HG03565 (cell line): Measurements from ENCODE around the gene CABCOCO1.
"Not testable (repeated sequence)": the region's sequence is repeated elsewhere in the genome, so short reads cannot be mapped to it uniquely, and the experiment has no call there.

Experiments
- ATAC-seq: cut with Tn5 transposase; IDR thresholded peaks from one replicate; pipeline ENCODE4 v1.9.1; 2021; ENCODE audit warnings: mild to moderate bottlenecking, moderate library complexity; ENCODE audit not compliant: unreplicated experiment

Gene CABCOCO1

DNA sequence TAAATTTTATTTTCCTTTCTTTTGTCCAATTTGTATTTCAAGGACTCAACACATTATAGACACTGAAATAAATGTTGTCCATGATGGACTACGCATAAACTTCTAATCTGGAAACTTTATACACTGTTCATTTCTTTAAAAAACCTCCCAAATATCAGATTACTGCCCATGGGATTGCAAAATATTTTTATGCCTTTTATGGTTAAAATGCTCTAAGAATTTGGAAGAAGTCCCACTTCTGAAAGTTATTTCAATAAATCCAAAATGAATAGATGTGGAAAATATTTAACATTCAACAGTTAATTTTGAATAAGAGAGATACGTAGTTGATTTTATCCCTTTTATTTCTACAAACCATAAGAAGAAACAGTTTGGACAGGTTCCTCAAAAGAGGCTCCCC, 46.1 kb downstream of the CABCOCO1 start:
- no peak for ATAC-seq

DNA sequence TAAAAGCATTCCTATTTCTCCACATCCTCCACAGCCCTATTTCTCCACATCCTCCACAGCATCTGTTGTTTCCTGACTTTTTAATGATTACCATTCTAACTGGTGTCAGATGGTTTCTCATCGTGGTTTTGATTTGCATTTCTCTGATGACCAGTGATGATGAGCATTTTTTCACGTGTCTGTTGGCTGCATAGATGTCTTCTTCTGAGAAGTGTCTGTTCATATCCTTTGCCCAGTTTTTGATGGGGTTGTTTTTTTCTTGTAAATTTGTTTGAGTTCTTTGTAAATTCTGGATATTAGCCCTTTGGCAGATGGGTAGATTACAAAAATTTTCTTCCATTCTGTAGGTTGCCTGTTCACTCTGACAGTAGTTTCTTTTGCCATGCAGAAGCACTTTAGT, 49.4 kb downstream of the CABCOCO1 start:
- not testable (repeated sequence) for ATAC-seq

DNA sequence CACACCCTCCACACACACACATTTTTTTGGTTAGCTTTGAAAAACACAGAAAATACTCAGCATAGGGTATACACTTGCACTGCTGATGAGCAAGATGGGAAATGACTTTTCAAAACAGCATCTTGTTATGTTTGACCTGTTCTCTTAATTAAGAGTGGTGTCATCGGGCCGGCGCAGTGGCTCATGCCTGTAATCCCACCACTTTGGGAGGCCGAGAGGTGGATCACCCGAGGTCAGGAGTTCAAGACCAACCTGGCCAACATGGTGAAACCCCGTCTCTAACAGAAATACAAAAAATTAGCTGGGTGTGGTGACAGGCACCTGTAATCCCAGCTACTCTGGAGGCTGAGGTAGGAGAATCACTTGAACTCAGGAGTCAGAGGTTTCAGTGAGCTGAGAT, 56.7 kb downstream of the CABCOCO1 start:
- ATAC-seq: not testable (repeated sequence)

GRCh38 chr10:61719906-61720305, 57.2 kb downstream of the CABCOCO1 start:
- no peak for ATAC-seq

DNA sequence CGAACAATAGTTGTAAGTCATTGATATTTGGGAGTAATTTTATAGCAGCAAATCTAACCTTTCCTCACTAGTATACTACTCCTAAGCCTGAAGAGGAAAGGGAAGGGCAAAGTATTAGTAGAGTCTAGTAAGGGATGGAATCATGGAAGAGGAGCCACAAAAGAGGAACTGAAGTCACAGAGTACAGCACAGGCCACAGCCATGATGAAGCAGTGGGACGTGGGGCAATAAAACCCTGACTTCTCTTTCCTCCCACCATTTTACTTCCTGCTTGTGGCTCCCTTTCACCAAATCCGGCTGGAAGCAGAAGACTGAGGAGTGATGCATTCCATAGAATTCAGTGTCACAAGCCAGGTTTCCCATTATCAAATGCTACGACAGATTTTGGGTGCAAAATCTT, 58.7 kb downstream of the CABCOCO1 start:
- ATAC-seq: no peak

GRCh38 chr10:61725221-61725620, 62.5 kb downstream of the CABCOCO1 start:
- ATAC-seq: not testable (repeated sequence)

GRCh38 chr10:61729596-61729995, 66.9 kb downstream of the CABCOCO1 start:
- no peak for ATAC-seq

DNA sequence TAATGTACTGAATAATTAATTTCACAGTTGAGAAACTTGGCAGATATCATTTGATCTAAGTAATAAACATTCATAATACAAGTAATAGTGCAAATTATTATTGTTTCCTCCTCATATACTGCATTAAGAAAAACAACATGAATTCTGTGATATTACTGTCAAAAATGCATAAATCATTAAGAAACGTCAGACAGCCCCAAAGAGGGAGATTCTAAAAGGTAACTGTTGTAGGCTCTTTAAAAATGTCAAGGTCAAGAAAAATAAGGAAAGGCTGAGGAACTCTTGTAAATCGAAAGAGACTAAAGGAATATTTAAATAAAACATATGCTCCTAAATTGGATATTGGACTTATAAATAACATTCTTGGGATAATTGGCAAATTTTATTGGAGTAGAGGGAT, 67.9 kb downstream of the CABCOCO1 start:
- ATAC-seq: no peak

GRCh38 chr10:61731638-61732037, 68.9 kb downstream of the CABCOCO1 start:
- ATAC-seq: no peak

DNA sequence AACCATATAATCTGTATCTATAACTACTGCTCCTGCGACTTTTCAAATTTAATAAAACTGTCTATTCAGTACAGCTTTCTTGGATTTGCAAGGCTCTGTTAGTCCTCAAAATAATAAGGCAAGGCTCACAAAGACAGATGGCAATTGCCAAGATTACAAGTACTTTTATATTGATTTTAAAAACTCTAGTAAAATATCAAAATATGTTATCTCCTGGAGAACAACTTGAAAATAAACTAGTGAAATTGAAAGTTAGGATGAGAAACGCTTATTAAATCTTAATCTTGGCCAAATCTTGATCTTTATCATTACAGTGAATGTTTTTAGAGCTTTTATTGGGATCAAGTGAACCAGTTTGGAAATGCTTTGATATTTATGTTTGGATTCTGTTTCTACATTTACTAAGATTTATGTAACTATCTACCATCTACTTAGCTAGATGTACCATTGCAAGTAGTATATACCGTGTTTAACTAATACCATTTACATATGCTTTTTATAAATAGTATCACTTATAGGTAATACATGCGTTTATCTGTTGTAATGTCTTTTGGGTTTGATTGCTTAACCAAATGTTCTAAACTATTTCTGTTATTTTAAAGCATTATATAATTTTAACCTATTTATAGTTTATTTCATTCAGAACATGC, 70.0 kb downstream of the CABCOCO1 start:
- ATAC-seq: no peak

- ATAC-seq: peak; percentile 59
These were observed 70.7 kb downstream of the CABCOCO1 start for GRCh38 chr10:61733358-61733940.

- no peak for ATAC-seq
These were observed 73.2 kb downstream of the CABCOCO1 start for GRCh38 chr10:61735882-61736281.

DNA sequence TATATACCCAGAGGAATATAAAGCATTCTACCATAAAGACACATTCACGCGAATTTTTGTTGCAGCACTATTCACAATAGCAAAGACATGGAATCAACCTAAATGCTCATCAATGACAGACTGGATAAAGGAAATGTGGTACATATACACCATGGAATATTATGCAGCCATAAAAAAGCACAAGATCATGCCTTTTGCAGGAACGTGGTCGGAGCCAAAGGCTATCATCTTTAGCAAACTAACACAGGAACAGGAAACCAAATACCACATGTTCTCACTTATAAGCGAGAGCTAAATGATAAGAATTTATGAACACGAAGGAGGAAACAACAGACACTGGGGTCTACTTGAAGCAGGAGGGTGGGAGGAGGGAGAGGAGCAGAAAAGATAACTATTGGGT, 74.7 kb downstream of the CABCOCO1 start:
- ATAC-seq: not testable (repeated sequence)

GRCh38 chr10:61742812-61743211, 80.1 kb downstream of the CABCOCO1 start:
- no peak for ATAC-seq

GRCh38 chr10:61744469-61744868, 81.7 kb downstream of the CABCOCO1 start:
- no peak for ATAC-seq

GRCh38 chr10:61746377-61746776, 83.6 kb downstream of the CABCOCO1 start:
- ATAC-seq: no peak

GRCh38 chr10:61747307-61747706, 84.6 kb downstream of the CABCOCO1 start:
- ATAC-seq: no peak

DNA sequence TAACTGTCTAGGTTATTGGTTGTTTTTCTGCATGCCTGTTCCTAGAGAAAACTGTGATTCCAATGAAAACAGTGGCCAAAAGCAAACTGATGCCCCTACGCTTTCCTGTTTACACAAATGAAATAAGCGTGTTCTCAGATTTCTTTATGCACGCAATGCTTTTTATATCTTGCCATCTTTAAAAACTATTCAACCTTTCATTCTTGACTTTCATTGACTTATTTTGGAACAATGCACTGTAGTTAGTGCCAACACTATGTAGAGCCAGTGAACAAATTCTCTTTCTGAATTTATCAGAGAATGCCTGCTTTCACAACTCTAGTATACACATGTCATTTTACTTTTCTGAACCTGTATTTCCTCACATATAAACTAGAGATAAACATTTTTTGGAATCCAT, 86.6 kb downstream of the CABCOCO1 start:
- ATAC-seq: no peak

DNA sequence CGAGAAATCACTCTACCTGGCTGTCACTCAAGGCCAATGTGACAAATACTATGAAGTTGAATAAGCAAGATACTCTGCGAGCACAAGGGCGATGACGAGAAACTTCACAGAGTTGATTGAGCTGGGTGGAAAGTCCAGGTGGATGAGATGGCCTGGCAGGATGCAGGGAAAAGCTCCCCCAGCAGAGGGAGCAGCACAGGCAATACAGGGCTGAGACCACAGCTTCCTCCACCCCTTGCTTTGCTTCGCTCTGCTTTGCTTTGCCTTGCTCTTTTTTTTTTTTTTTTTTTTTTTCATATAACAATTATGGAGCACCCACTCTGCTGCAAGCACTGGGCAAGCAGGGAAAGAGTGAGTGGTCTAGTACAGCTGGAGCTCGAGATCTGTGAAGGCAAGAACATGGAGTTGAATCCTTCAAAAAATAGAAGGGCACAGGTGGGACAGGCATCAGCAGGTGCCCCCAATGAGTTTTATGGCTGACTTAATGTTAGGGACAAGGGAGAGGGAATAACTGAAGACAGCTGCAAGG, 88.3 kb downstream of the CABCOCO1 start:
- peak; percentile 75 for ATAC-seq

- ATAC-seq: no peak
These were observed 88.9 kb downstream of the CABCOCO1 start for GRCh38 chr10:61751599-61751998.

DNA sequence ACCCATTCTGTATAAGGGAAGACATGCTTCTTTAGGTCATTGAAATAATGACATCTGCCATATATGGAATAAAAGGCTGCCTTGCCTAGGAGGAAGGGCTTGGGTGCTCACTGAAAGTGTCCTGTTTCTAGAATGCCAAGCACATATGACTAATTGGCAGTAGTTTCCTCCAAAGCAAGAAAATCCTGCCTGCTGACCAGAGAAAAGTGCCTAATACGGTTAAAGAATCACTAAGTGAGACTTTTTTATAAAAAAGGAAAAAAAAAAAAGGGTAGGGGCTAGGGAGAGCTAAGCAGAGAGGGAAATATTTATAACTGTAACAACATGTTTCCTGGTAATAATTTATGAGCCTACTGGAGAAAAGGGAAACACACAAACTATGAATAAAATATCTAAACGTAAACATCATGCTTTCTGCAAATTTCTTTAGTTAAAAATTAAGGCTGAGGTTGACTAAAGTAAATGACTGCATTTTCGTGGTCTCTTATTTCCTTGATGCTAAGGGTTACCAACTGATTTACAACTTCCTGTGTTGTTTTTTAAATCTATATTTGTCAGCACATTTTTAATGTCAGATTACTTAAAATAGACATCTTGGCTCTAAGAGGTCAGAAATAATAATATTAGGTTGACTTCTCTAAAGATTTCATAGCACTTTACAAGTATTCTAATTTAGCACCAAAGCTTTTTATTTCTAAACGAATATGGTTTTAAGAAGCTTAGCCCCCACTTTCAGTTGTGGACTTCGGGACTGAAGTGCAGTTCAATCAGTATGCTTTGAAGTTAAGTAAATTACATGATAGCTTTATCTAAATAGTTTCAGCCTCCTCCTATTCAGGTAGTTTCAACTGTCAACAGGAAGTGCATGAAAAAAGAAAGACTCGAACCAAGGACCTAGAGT, 89.6 kb downstream of the CABCOCO1 start:
- ATAC-seq: peak; percentile 33

GRCh38 chr10:61753453-61753852, 90.7 kb downstream of the CABCOCO1 start:
- ATAC-seq: no peak
